HG03066 (cell line): ENCODE data around the gene OR2T8.

ENCODE experiments used
- ATAC-seq: cut with Tn5 transposase; IDR thresholded peaks from one replicate; pipeline ENCODE4 v1.9.1; 2021; ENCODE audit warnings: low read depth; ENCODE audit not compliant: unreplicated experiment

OR2T8 gene

DNA sequence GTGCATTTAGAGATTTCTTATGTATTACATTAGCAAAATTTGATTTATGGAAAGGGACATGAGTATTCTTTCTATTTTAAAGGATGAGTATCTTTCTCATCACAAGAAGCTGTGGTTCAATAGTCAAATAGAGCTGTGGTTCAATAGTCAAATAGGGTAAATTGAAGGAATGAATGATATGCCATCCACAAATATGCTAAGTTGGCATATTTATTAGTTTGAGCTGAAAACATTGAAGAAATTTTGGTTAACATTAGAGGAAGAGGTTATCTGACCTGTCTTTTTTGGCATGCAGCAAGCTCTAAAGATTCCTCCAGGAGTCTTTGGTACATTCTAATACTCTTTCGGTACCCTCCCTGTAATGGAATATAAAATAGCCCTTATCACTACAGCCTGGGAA is 33.4 kb downstream of the OR2T8 start:
- ATAC-seq: no peak

DNA sequence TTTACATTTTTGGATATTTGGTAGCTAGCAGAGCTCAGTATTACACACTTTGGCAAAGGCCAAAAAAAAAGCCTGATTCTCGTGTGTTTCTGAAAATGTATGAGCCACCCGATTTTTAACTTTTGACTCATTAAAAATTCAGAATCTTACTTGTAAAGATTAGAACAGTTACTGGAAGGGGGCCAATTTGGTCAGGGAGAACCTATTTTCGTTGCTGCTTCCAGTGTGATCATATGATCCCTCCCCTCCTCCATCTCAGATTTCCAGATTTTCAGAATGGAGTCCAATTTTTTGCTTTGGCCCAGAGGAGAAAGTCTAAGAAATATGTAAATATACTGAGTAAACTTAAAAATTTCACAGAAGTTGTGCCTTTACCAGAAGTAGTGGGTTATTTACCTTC is 41.7 kb downstream of the OR2T8 start:
- no peak for ATAC-seq

DNA sequence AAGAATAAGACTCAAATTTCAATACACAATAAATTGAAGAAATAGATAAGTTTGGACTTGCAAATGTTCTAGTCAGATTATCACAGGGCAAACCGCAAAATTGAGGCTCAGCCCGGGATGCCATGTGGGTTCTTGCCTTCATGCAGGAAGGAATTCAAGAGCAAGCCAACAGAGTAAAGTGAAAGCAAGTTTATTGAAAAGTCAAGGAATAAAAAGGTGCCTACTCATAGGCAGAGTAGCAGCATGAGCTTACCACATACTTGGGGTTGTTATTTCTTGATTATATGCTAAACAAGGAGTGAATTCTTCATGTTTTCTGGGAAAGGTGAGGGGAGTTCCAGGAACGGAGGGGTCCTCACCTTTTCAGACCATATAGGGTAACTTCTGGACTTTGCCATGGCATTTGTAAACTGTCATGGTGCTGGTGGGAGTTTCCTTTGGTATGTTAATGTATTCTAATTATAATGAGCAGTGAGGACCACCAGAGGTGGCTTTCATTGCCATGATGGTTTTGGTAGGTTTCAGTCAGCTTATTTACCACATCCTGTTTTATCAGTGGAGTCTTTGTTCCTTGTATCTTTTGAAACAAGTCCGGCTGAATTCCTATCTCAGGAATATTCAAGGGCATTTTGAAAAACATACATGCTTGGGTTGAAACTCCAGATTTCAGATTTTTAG is 43.0 kb downstream of the OR2T8 start:
- ATAC-seq: no peak

DNA sequence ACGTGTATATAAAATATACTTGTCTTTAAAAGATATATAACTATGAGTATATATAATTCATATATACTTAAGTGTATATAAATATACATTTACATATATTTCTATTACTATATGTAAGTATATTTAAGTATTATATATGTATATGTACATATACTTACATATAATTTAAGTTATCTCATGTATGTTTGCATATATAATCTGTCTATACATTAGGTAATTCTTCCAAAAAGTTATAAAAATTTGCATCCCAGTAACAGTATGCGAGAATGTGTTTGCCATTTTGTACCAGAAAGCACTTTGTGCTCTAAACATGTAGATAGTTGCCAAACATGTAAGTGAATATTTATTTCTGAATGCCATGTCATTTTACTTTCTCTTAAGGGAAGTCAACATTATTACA is 44.9 kb downstream of the OR2T8 start, which contains the start of gene OR2AK2:
OR2AK2 (plus strand) TSS at position 301 of the 400 bp plus-strand sequence. CDS start 144 bp downstream, outside the sequence.
- no peak for ATAC-seq

DNA sequence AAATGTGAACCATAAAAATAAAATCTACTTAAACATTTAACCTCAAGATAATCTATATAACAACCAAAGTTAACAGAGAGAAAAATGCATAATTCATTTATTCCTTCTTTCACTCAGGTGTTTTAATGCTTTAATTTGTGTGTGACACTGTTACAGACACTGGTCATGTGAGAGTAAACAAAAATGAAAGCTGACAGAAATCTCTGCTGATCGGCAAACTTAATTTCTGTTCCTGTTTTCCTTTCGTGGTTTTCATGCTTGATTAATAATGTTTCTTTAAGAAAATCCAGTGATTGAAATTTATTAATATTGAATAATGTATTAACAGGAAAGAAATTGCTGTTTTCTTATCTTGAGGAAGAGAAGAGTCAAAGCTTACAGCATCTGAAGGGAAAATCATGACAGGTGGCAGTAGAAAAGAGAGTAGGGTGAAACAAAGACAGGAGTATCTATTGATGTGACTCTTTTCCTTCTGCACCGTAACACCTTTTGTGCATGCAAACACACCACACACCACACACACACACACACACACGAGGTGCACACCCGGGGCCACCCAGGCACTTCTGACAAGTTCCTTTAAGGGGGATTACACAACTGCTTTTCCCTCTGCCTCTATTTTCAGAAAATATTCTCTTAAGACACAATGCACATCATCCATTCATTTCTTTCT is 46.6 kb downstream of the OR2T8 start:
- peak; percentile 65 for ATAC-seq
